BLaER1 treated with 17β-estradiol and CSF1 and Interleukin-3, amounts not matched to agents 10 nM and 100 nM (cell line): Measurements from ENCODE around the gene KIRREL1.

Experiments
- H3K27ac ChIP-seq, 11 experiments: shearing (Covaris generic); formaldehyde crosslinking; 2 replicates each; pipeline ENCODE4 v1.8.1; 2022
- H3K27me3 ChIP-seq, 11 experiments: shearing (Covaris generic); formaldehyde crosslinking; 2 replicates each; pipeline ENCODE4 v1.8.1; 2022
- H3K36me3 ChIP-seq, 11 experiments: shearing (Covaris generic); formaldehyde crosslinking; 2 replicates each; pipeline ENCODE4 v1.8.1; 2022
- H3K4me1 ChIP-seq, 10 experiments: shearing (Covaris generic); formaldehyde crosslinking; 2 replicates each; pipeline ENCODE4 v1.8.1; 2022
- H3K4me2 ChIP-seq, 11 experiments: shearing (Covaris generic); formaldehyde crosslinking; 2 replicates each; pipeline ENCODE4 v1.8.1; 2022
- H3K4me3 ChIP-seq, 10 experiments: shearing (Covaris generic); formaldehyde crosslinking; 2 replicates each; pipeline ENCODE4 v1.8.1; 2022
- H3K9ac ChIP-seq, 11 experiments: shearing (Covaris generic); formaldehyde crosslinking; 2 replicates each; pipeline ENCODE4 v1.8.1; 2022
- H3K9me3 ChIP-seq, 11 experiments: shearing (Covaris generic); formaldehyde crosslinking; replicated peaks in 1 of 11; 2 replicates each; pipeline ENCODE4 v1.8.1; 2022
- H4K20me1 ChIP-seq, 11 experiments: shearing (Covaris generic); formaldehyde crosslinking; 2 replicates each; pipeline ENCODE4 v1.8.1; 2022
- Cebpa-rat ChIP-seq, 11 experiments: shearing (Covaris generic); IDR thresholded peaks; 2 replicates each; pipeline ENCODE4 v1.8.1; 2022

Gene KIRREL1

GRCh38 chr1:157956732-157957131 lies 36.7 kb upstream of the KIRREL1 start:
- Histone ChIP-seq H4K20me1 (no peaks in the 10 kb centered on the region), H3K9me3 (no peaks in the 10 kb centered on the region), H3K9ac (no peak overlapping the region), H3K27me3 (no peaks in the 10 kb centered on the region), H3K36me3 (no peaks in the 10 kb centered on the region), H3K27ac (no peak overlapping the region), H3K4me2 (peak overlapping the region in 7 of 11 experiments; percentile 4 to 86 (median 55); a peak in 11 of 22 replicates), H3K4me1 (peaks cover 0 to 34% (median 11%) of the 10 kb centered on the region in 10 experiments; a peak in 13 of 20 replicates), H3K4me3 (no peak overlapping the region)
- no peak for TF ChIP-seq Cebpa-rat (IDR thresholded peaks at IDR 0.05)

- no peaks in the 10 kb centered on the region for H3K27me3 ChIP-seq
- no peak for TF ChIP-seq Cebpa-rat (IDR thresholded peaks at IDR 0.05)
Measured at GRCh38 chr1:157958263-157958662, 35.2 kb upstream of the KIRREL1 start.

GRCh38 chr1:157959750-157960149 lies 33.7 kb upstream of the KIRREL1 start:
- Histone ChIP-seq H3K36me3 (no peaks in the 10 kb centered on the region), H3K4me3 (no peak overlapping the region), H3K4me1 (peaks cover 14 to 33% (median 24%) of the 10 kb centered on the region in 10 experiments), H3K9ac (no peak overlapping the region), H3K4me2 (no peak overlapping the region), H3K27me3 (no peaks in the 10 kb centered on the region), H4K20me1 (no peaks in the 10 kb centered on the region), H3K9me3 (no peaks in the 10 kb centered on the region), H3K27ac (no peak overlapping the region)
- no peak for TF ChIP-seq Cebpa-rat (IDR thresholded peaks at IDR 0.05)

More at GRCh38 chr1:157958263-157958662, 35.2 kb upstream of the KIRREL1 start:
- Histone ChIP-seq H3K9me3 (no peaks in the 10 kb centered on the region), H3K36me3 (no peaks in the 10 kb centered on the region), H3K4me2 (no peak overlapping the region), H4K20me1 (no peaks in the 10 kb centered on the region), H3K27ac (no peak overlapping the region), H3K4me3 (no peak overlapping the region), H3K4me1 (peaks cover 6 to 34% (median 17%) of the 10 kb centered on the region in 10 experiments), H3K9ac (no peak overlapping the region)

- H3K4me1 ChIP-seq: peaks cover 14 to 29% (median 19%) of the 10 kb centered on the region in 10 experiments
- H4K20me1 ChIP-seq: no peaks in the 10 kb centered on the region
- H3K36me3 ChIP-seq: no peaks in the 10 kb centered on the region
- no peak overlapping the region for H3K4me3 ChIP-seq
- no peak overlapping the region for H3K4me2 ChIP-seq
- H3K9ac ChIP-seq: no peak overlapping the region
- no peaks in the 10 kb centered on the region for H3K9me3 ChIP-seq
- H3K27ac ChIP-seq: no peak overlapping the region
- H3K27me3 ChIP-seq: no peaks in the 10 kb centered on the region
- no peak for TF ChIP-seq Cebpa-rat (IDR thresholded peaks at IDR 0.05)
Measured at GRCh38 chr1:157960773-157961172, 32.7 kb upstream of the KIRREL1 start.

DNA sequence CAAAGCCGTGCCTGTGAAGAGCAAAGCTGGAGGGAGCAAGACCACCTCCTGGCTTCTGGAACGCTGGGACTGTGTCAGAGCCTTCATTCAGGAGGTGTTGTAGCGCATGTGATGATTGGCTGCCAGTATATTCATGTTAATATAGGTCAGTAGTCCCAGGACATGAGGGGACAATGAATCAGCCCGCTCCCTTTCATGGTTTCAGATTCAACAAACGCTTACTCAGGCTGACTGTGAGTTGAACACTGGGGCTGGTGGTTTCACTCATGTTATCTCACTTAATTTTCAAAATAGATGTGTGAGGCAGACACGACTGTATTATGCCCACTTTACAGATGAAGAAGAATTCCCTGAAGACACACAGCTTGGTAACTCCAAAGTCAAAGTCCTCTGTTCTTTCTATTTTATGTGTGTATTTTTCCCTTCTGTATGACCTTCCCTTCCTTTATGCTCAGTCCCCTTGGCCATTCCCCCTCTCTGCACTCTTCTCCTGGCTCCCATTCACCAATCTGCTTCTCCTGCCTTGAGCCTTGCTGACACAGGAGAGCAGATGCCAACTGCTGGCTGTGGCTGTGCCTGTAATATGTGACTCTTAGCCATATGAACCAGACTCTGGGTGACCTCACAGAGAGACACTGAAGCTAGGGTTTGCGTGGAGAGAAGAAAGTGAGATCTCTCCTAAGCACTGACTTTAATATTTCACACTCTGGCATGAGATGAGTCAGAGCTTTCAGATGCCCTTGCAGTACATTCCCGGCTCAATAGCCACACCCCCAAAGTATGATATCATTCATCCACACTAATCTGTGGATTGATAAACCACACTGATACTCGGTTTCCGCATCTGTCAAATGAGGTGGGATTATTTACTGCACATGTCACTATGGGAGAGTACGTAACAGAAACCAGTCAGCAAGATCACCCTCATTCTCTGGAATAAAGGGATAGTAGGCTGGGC lies 31.4 kb upstream of the KIRREL1 start:
- no peak overlapping the region for H3K4me3 ChIP-seq
- peaks cover 0 to 3% (median under 1%) of the 10 kb centered on the region in 11 experiments; a peak in 2 of 22 replicates for H3K9me3 ChIP-seq
- no peaks in the 10 kb centered on the region for H3K27me3 ChIP-seq
- H3K27ac ChIP-seq: no peak overlapping the region
- TF ChIP-seq Cebpa-rat (IDR thresholded peaks at IDR 0.05): no peak
- H4K20me1 ChIP-seq: no peaks in the 10 kb centered on the region
- H3K4me2 ChIP-seq: no peak overlapping the region; a peak in 1 of 22 replicates
- no peaks in the 10 kb centered on the region for H3K36me3 ChIP-seq
- no peak overlapping the region for H3K9ac ChIP-seq
- peaks cover 4 to 21% (median 14%) of the 10 kb centered on the region in 10 experiments for H3K4me1 ChIP-seq

- no peaks in the 10 kb centered on the region for H3K27me3 ChIP-seq
- H3K36me3 ChIP-seq: no peaks in the 10 kb centered on the region
- H3K4me2 ChIP-seq: peak overlapping the region in 6 of 11 experiments; percentile 11 to 56 (median 34); a peak in 7 of 22 replicates
- H3K9me3 ChIP-seq: peaks cover 0 to 9% (median 5%) of the 10 kb centered on the region in 11 experiments; a peak in 6 of 22 replicates
- H4K20me1 ChIP-seq: no peaks in the 10 kb centered on the region
- H3K27ac ChIP-seq: no peak overlapping the region
- H3K4me3 ChIP-seq: no peak overlapping the region
- H3K9ac ChIP-seq: no peak overlapping the region
- H3K4me1 ChIP-seq: peaks cover 8 to 29% (median 22%) of the 10 kb centered on the region in 10 experiments
- TF ChIP-seq Cebpa-rat (IDR thresholded peaks at IDR 0.05): no peak
Measured at GRCh38 chr1:157963713-157964112, 29.7 kb upstream of the KIRREL1 start.

- no peaks in the 10 kb centered on the region for H3K27me3 ChIP-seq
- peaks cover 18 to 42% (median 36%) of the 10 kb centered on the region in 10 experiments for H3K4me1 ChIP-seq
- H3K9me3 ChIP-seq: peaks cover 0 to 9% (median 6%) of the 10 kb centered on the region in 11 experiments; a peak in 8 of 22 replicates
- no peak overlapping the region for H3K4me3 ChIP-seq
- H3K4me2 ChIP-seq: no peak overlapping the region
- no peak overlapping the region for H3K27ac ChIP-seq
- H3K36me3 ChIP-seq: no peaks in the 10 kb centered on the region
- no peaks in the 10 kb centered on the region for H4K20me1 ChIP-seq
- no peak overlapping the region for H3K9ac ChIP-seq
- no peak for TF ChIP-seq Cebpa-rat (IDR thresholded peaks at IDR 0.05)
Measured at GRCh38 chr1:157965584-157965983, 27.9 kb upstream of the KIRREL1 start.

DNA sequence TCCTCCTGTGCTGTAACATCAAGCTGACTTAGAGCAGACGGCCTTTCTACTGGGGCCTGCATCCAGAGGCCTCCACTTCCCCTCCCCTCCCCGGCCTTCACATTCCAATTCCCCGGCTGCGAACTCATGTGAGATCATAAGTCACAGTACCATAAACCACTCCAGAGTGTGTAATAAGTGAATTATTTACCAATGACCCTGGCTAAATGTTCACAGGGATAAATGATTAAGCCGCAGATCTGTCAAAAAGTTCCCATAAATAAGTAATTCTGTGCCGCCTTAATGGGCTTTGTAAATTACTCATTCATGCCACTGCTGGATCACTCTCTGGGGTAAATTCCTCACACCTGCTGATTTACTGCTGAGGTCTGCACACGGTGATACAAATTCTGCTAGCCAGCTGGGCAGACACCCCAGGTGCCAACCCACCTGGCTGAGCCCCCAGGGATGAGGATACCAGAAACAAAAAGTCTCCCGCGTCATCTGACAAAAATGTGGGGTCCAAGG lies 27.4 kb upstream of the KIRREL1 start:
- H3K9ac ChIP-seq: no peak overlapping the region
- no peak overlapping the region for H3K27ac ChIP-seq
- H3K4me2 ChIP-seq: no peak overlapping the region; a peak in 1 of 22 replicates
- peaks cover 18 to 42% (median 36%) of the 10 kb centered on the region in 10 experiments for H3K4me1 ChIP-seq
- peaks cover 0 to 12% (median 9%) of the 10 kb centered on the region in 11 experiments; a peak in 19 of 22 replicates for H3K9me3 ChIP-seq
- H3K4me3 ChIP-seq: no peak overlapping the region
- TF ChIP-seq Cebpa-rat (IDR thresholded peaks at IDR 0.05): no peak
- no peaks in the 10 kb centered on the region for H3K36me3 ChIP-seq
- H4K20me1 ChIP-seq: no peaks in the 10 kb centered on the region
- H3K27me3 ChIP-seq: no peaks in the 10 kb centered on the region

DNA sequence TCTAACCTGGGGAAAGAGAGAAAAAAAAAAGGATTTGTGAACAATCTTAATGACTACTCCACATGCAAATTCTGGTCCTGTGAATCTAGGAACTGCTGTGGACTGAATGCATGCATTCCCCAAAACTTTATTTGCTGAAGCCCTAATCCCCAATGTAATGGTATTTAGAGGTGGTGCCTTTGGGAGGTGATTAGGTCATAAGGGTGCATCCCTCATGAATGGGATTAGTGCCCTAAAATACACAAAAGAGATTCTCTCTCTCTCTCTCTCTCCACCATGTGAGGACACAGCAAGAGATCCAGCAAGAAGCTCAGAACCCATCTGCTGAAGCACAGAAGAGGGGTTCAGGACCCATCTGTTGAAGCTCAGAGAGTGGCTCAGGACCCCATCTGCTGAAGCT lies 26.2 kb upstream of the KIRREL1 start:
- TF ChIP-seq Cebpa-rat (IDR thresholded peaks at IDR 0.05): no peak
- Histone ChIP-seq H3K27me3 (no peaks in the 10 kb centered on the region), H3K4me1 (peaks cover 18 to 42% (median 36%) of the 10 kb centered on the region in 10 experiments), H3K4me3 (no peak overlapping the region), H3K9ac (no peak overlapping the region), H3K36me3 (no peaks in the 10 kb centered on the region), H4K20me1 (no peaks in the 10 kb centered on the region), H3K27ac (peak overlapping the region in 1 of 11 experiments; percentile 6; a peak in 1 of 22 replicates), H3K4me2 (no peak overlapping the region), H3K9me3 (peaks cover 0 to 24% (median 21%) of the 10 kb centered on the region in 11 experiments; a peak in 19 of 22 replicates)
